ENCODE measurements around the gene ADGRB3. TPM values are rescaled to one million over a fixed set of nuclear protein-coding genes. Genes with fewer than 3 reads are reported as not detected.
"Not testable (repeated sequence)": the region's sequence is repeated elsewhere in the genome, so short reads cannot be mapped to it uniquely, and the experiment has no call there.

Gene ADGRB3
- total RNA-seq, 4 donors from 2014 or later: 0.30 to 0.94 (median 0.35) TPM

- WGBS, 2 donors: 89 to 93% methylated on average over 1 of the region's 1 CpG
- no peak overlapping the region for H3K4me3 ChIP-seq (ENCODE audit: low read depth, poor library complexity, severe bottlenecking)
- no peak for DNase-seq (ENCODE audit: low spot score in 2 of 2)
- intact Hi-C loops (cut with DNase I; ENCODE audit: low total_unique reads): no loop called here
- TF ChIP-seq, protein P1, sequence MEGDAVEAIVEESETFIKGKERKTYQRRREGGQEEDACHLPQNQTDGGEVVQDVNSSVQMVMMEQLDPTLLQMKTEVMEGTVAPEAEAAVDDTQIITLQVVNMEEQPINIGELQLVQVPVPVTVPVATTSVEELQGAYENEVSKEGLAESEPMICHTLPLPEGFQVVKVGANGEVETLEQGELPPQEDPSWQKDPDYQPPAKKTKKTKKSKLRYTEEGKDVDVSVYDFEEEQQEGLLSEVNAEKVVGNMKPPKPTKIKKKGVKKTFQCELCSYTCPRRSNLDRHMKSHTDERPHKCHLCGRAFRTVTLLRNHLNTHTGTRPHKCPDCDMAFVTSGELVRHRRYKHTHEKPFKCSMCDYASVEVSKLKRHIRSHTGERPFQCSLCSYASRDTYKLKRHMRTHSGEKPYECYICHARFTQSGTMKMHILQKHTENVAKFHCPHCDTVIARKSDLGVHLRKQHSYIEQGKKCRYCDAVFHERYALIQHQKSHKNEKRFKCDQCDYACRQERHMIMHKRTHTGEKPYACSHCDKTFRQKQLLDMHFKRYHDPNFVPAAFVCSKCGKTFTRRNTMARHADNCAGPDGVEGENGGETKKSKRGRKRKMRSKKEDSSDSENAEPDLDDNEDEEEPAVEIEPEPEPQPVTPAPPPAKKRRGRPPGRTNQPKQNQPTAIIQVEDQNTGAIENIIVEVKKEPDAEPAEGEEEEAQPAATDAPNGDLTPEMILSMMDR (IDR thresholded peaks at IDR 0.05): no peak
- TF ChIP-seq POLR2A (IDR thresholded peaks at IDR 0.05): no peak
Measured at GRCh38 chr6:68901044-68901443, 266.0 kb downstream of the ADGRB3 start.

GRCh38 chr6:68911334-68911733 is 276.3 kb downstream of the ADGRB3 start:
- DNase-seq (ENCODE audit: low spot score in 2 of 2): no peak
- WGBS, 2 donors: 78 to 86% methylated on average over 3 of the region's 3 CpGs
- intact Hi-C loops (cut with DNase I; ENCODE audit: low total_unique reads): no loop called here
- no peak for TF ChIP-seq POLR2A (IDR thresholded peaks at IDR 0.05)
- TF ChIP-seq, protein P1 (IDR thresholded peaks at IDR 0.05): no peak
- H3K4me3 ChIP-seq (ENCODE audit: low read depth, poor library complexity, severe bottlenecking): no peak overlapping the region

DNA sequence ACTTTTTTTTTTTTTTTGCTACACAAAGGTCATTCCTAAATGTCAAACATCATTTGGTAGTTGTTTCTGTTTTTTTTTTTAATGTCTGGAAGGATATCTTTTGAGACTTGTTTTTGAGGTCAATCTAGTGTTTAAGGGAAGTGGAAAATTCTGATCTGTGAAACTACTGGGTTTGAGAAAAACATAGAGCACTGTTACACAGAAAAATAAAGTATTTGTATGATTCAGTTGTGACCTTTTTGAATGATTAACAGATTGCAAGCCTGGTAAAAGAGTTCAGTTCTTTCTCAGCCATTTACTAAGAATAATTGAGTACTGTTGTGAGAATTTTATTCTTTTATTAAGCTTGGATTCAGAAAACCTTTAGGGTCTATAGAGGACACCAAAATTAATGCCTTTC is 276.7 kb downstream of the ADGRB3 start:
- DNase-seq (ENCODE audit: low spot score in 2 of 2): no peak
- intact Hi-C loops (cut with DNase I; ENCODE audit: low total_unique reads): no loop called here
- TF ChIP-seq, protein P1 (IDR thresholded peaks at IDR 0.05): no peak
- no peak for TF ChIP-seq POLR2A (IDR thresholded peaks at IDR 0.05)
- H3K4me3 ChIP-seq (ENCODE audit: low read depth, poor library complexity, severe bottlenecking): no peak overlapping the region

GRCh38 chr6:68912805-68913204 is 277.7 kb downstream of the ADGRB3 start:
- DNase-seq (ENCODE audit: low spot score in 2 of 2): peak in 1 of 2 donors; percentile 60
- intact Hi-C loops (cut with DNase I; ENCODE audit: low total_unique reads); H3K4me3 ChIP-seq (ENCODE audit: low read depth, poor library complexity, severe bottlenecking): not testable (repeated sequence)
- WGBS, 2 donors: 90 to 93% methylated on average over 9 of the region's 9 CpGs

GRCh38 chr6:68915586-68915985 is 280.5 kb downstream of the ADGRB3 start:
- intact Hi-C loops (cut with DNase I; ENCODE audit: low total_unique reads): no loop called here
- no peak overlapping the region for H3K4me3 ChIP-seq (ENCODE audit: low read depth, poor library complexity, severe bottlenecking)
- TF ChIP-seq, protein P1 (IDR thresholded peaks at IDR 0.05): no peak
- no peak for TF ChIP-seq POLR2A (IDR thresholded peaks at IDR 0.05)
- WGBS, 2 donors: 67 to 69% methylated on average over 2 of the region's 2 CpGs
- no peak for DNase-seq (ENCODE audit: low spot score in 2 of 2)

DNA sequence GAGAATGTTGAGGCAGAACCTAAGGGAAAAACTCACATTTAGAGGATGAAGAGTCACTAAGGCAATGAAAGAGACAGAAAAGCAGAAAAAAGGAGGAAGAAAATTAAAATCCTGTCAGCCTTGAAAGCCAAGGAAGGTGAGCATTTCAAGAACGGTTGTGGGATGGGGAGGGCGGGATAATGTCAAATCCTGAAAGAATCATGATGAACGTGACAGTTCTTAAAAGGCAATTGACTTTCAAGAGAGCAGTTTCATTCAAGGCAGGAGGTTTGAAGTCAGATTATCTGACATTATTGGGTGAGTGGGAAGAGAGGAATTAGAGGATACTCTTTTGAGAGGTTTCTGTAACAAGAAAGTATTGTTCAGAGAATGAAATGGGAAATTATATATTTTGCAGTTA is 284.5 kb downstream of the ADGRB3 start:
- H3K4me3 ChIP-seq (ENCODE audit: low read depth, poor library complexity, severe bottlenecking): no peak overlapping the region
- intact Hi-C loops (cut with DNase I; ENCODE audit: low total_unique reads): no loop called here
- no peak for DNase-seq (ENCODE audit: low spot score in 2 of 2)
- 67 to 75% methylated on average over 3 of the region's 3 CpGs for WGBS, 2 donors
- TF ChIP-seq, protein P1 (IDR thresholded peaks at IDR 0.05): no peak
- no peak for TF ChIP-seq POLR2A (IDR thresholded peaks at IDR 0.05)

Measured in lower leg skin (tissue), 4 donors.